OCI-LY7 (cell line): ENCODE results near the gene DGKD.

Experiments
- EZH2phosphoT487 ChIP-seq: fragments of 200-600 bp; sonication (generic); IDR thresholded peaks from 2 replicates; pipeline ENCODE4 v1.6.1; 2018; ENCODE audit warnings: low read depth, borderline replicate concordance, mild to moderate bottlenecking, mixed run types, antibody characterized with exemption, low read length, moderate library complexity, mixed read lengths
- TF ChIP-seq, protein P1 (sequence below): fragments of 200-600 bp; sonication (generic); conservative IDR thresholded peaks from 2 replicates; pipeline ENCODE4 v1.5.1; 2014; ENCODE audit warnings: mild to moderate bottlenecking, antibody characterized with exemption, low read length, moderate library complexity, mixed read lengths

DNA sequence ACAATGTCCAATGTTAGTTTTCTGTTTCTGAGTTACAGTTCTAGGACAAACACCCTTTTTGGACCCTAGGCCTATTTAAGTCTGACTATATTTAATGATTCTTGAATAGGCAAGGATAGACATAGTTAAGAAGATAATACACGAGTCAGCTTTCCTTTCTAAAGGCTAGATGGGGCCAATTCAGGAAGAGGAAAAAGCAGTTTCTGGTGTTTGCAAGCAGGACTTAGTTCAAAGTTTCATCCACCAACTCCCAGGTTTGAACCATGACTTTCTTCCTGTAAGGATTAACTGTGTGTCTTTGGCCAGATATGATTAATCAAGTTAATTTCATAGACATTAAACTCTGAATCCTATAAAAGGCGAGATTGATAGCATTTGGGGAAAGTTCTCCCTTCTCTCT lies 145.6 kb downstream of the DGKD start:
- TF ChIP-seq, protein P1, sequence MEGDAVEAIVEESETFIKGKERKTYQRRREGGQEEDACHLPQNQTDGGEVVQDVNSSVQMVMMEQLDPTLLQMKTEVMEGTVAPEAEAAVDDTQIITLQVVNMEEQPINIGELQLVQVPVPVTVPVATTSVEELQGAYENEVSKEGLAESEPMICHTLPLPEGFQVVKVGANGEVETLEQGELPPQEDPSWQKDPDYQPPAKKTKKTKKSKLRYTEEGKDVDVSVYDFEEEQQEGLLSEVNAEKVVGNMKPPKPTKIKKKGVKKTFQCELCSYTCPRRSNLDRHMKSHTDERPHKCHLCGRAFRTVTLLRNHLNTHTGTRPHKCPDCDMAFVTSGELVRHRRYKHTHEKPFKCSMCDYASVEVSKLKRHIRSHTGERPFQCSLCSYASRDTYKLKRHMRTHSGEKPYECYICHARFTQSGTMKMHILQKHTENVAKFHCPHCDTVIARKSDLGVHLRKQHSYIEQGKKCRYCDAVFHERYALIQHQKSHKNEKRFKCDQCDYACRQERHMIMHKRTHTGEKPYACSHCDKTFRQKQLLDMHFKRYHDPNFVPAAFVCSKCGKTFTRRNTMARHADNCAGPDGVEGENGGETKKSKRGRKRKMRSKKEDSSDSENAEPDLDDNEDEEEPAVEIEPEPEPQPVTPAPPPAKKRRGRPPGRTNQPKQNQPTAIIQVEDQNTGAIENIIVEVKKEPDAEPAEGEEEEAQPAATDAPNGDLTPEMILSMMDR = no peak
- TF ChIP-seq EZH2phosphoT487 = no peak
